H9 (cell line): ENCODE data around the gene SACM1L. TPM values are rescaled to one million over a fixed set of nuclear protein-coding genes. Genes with fewer than 3 reads are reported as not detected.

Experiments
- DNase-seq: peaks from one replicate; pipeline ENCODE4 v3.0.0-alpha.2; 2017
- H2AFZ ChIP-seq: one replicate; pipeline ENCODE4 v1.6.1; 2013; ENCODE audit warnings: mild to moderate bottlenecking, low read length, control low read depth, moderate library complexity
- H2AK5ac ChIP-seq: 2 replicates; pipeline ENCODE4 v1.6.1; 2013; ENCODE audit warnings: low read length, control low read depth, mixed read lengths; ENCODE audit not compliant: insufficient read length
- H2BK120ac ChIP-seq: one replicate; pipeline ENCODE4 v1.6.1; 2013; ENCODE audit warnings: low read depth, mild to moderate bottlenecking, low read length, control low read depth, inconsistent platforms; ENCODE audit not compliant: poor library complexity, severe bottlenecking
- H2BK12ac ChIP-seq: 2 replicates; pipeline ENCODE4 v1.6.1; 2013; ENCODE audit warnings: low read length, control low read depth, mixed read lengths, low read depth; ENCODE audit not compliant: insufficient read length
- H2BK15ac ChIP-seq: 2 replicates; pipeline ENCODE4 v1.6.1; 2013; ENCODE audit warnings: low read depth, low read length, control low read depth
- H2BK20ac ChIP-seq: one replicate; pipeline ENCODE4 v1.6.1; 2013; ENCODE audit warnings: low read depth, mild to moderate bottlenecking, low read length, control low read depth, inconsistent platforms; ENCODE audit not compliant: poor library complexity, severe bottlenecking
- H2BK5ac ChIP-seq: 2 replicates; pipeline ENCODE4 v1.6.1; 2013; ENCODE audit warnings: low read length, control low read depth, mixed read lengths; ENCODE audit not compliant: insufficient read length
- H3K14ac ChIP-seq: 2 replicates; pipeline ENCODE4 v1.6.1; 2013; ENCODE audit warnings: low read length, control low read depth; ENCODE audit not compliant: insufficient read depth
- H3K18ac ChIP-seq: 2 replicates; pipeline ENCODE4 v1.6.1; 2013; ENCODE audit warnings: low read depth, mild to moderate bottlenecking, mixed read lengths, low read length, control low read depth; ENCODE audit not compliant: insufficient read length
- H3K23ac ChIP-seq: 2 replicates; pipeline ENCODE4 v1.6.1; 2013; ENCODE audit warnings: low read length, control low read depth, mixed read lengths, low read depth; ENCODE audit not compliant: insufficient read length
- H3K23me2 ChIP-seq: 2 replicates; pipeline ENCODE4 v1.6.1; 2013; ENCODE audit warnings: low read depth, mild to moderate bottlenecking, mixed read lengths, low read length, control low read depth; ENCODE audit not compliant: insufficient read length, poor library complexity, severe bottlenecking
- H3K27ac ChIP-seq: 2 replicates; pipeline ENCODE4 v1.5.1; 2013; ENCODE audit warnings: low read length, control low read depth, mixed read lengths, low read depth; ENCODE audit not compliant: insufficient read length
- H3K27me3 ChIP-seq: 2 replicates; pipeline ENCODE4 v1.6.1; 2013; ENCODE audit warnings: low read length, control low read depth, inconsistent platforms; ENCODE audit not compliant: insufficient read depth
- H3K4ac ChIP-seq: 2 replicates; pipeline ENCODE4 v1.6.1; 2013; ENCODE audit warnings: low read depth, mild to moderate bottlenecking, control low read depth, inconsistent platforms, low read length, moderate library complexity
- H3K4me1 ChIP-seq: 2 replicates; pipeline ENCODE4 v1.6.1; 2013; ENCODE audit warnings: low read length, control low read depth, inconsistent platforms; ENCODE audit not compliant: insufficient read depth
- H3K4me2 ChIP-seq: 2 replicates; pipeline ENCODE4 v1.6.1; 2013; ENCODE audit warnings: low read length, control low read depth, mixed read lengths; ENCODE audit not compliant: insufficient read length, insufficient read depth
- H3K56ac ChIP-seq: 2 replicates; pipeline ENCODE4 v1.6.1; 2013; ENCODE audit warnings: low read depth, mild to moderate bottlenecking, mixed read lengths, low read length, control low read depth; ENCODE audit not compliant: insufficient read length
- H3K79me1 ChIP-seq: 2 replicates; pipeline ENCODE4 v1.6.1; 2013; ENCODE audit warnings: low read depth, mild to moderate bottlenecking, moderate library complexity, low read length, control low read depth, inconsistent platforms; ENCODE audit not compliant: insufficient read depth, poor library complexity, severe bottlenecking
- H3K79me2 ChIP-seq: 2 replicates; pipeline ENCODE4 v1.6.1; 2013; ENCODE audit warnings: low read length, control low read depth, inconsistent platforms; ENCODE audit not compliant: insufficient read depth
- H3K9ac ChIP-seq: 2 replicates; pipeline ENCODE4 v1.6.1; 2013; ENCODE audit warnings: low read length, control low read depth, mixed read lengths; ENCODE audit not compliant: insufficient read length; ENCODE audit errors: extremely low read depth
- H3K9me3 ChIP-seq: one replicate; pipeline ENCODE4 v1.6.1; 2013; ENCODE audit warnings: low read depth, low read length, inconsistent platforms; ENCODE audit not compliant: control insufficient read depth
- H3T11ph ChIP-seq: one replicate; pipeline ENCODE4 v1.6.1; 2013; ENCODE audit warnings: mild to moderate bottlenecking, low read length, control low read depth, inconsistent platforms
- H4K20me1 ChIP-seq: one replicate; pipeline ENCODE4 v1.6.1; 2013; ENCODE audit not compliant: control insufficient read depth, insufficient read length, insufficient read depth
- H4K5ac ChIP-seq: 2 replicates; pipeline ENCODE4 v1.6.1; 2013; ENCODE audit warnings: low read depth, mild to moderate bottlenecking, mixed read lengths, low read length, control low read depth; ENCODE audit not compliant: insufficient read length
- H4K8ac ChIP-seq: replicated peaks from 2 replicates; pipeline ENCODE4 v1.6.1; 2013; ENCODE audit warnings: low read length, control low read depth, mixed read lengths, low read depth; ENCODE audit not compliant: insufficient read length
- H4K91ac ChIP-seq: 2 replicates; pipeline ENCODE4 v1.6.1; 2013; ENCODE audit warnings: low read depth, mild to moderate bottlenecking, moderate library complexity, mixed read lengths, low read length, control low read depth; ENCODE audit not compliant: insufficient read length
- H3K27ac Mint-ChIP-seq, 3 experiments: 2 replicates in 2 of 3; 3 replicates in 1 of 3; pipeline ENCODE4 v1.8.0; 2020 to 2021; ENCODE audit warnings: mixed read lengths in 3 of 3, mild to moderate bottlenecking in 1 of 3, moderate library complexity in 1 of 3
- H3K27me3 Mint-ChIP-seq: 2 replicates; pipeline ENCODE4 v1.8.0; 2021; ENCODE audit warnings: low read depth, mild to moderate bottlenecking, moderate library complexity, mixed read lengths
- H3K36me3 Mint-ChIP-seq, 3 experiments: 2 replicates in 2 of 3; 3 replicates in 1 of 3; pipeline ENCODE4 v1.8.0; 2020 to 2021; ENCODE audit warnings: low read depth in 3 of 3, mixed read lengths in 3 of 3; ENCODE audit not compliant: insufficient read depth in 1 of 3
- H3K4me1 Mint-ChIP-seq, 2 experiments: 2 replicates each; pipeline ENCODE4 v1.8.0; 2020; ENCODE audit warnings: mixed read lengths in 2 of 2
- H3K4me3 Mint-ChIP-seq, 2 experiments: 2 replicates in 1 of 2; 3 replicates in 1 of 2; pipeline ENCODE4 v1.8.0; 2020 to 2021; ENCODE audit warnings: mild to moderate bottlenecking in 2 of 2, mixed read lengths in 2 of 2, moderate library complexity in 1 of 2
- H3K9me3 Mint-ChIP-seq, 2 experiments: 2 replicates in 1 of 2; 3 replicates in 1 of 2; pipeline ENCODE4 v1.8.0; 2020; ENCODE audit warnings: mild to moderate bottlenecking in 2 of 2, mixed read lengths in 2 of 2, moderate library complexity in 1 of 2
- WGBS: extraction: QIAGEN DNeasy Blood & Tissue Kit; methylation state at CpG from one replicate; pipeline ENCODE4 v1.1.7; 2013; ENCODE audit warnings: missing lambda C conversion rate, low lambda C conversion rate, mixed read lengths; ENCODE audit not compliant: insufficient read length; ENCODE audit errors: extremely low coverage; 5-methylcytosine and 5-hydroxymethylcytosine counted together
- total RNA-seq: library from RNA; stranded (reverse); gene quantifications from 2 replicates; pipeline ENCODE4 v1.2.1, GENCODE V29; 2021
- TF ChIP-seq, protein P1 (sequence below): fragments of 200-600 bp; sonication (generic); conservative IDR thresholded peaks from 3 replicates; pipeline ENCODE4 v1.8.0; 2021; ENCODE audit warnings: antibody characterized with exemption, mild to moderate bottlenecking

SACM1L gene
- total RNA-seq, 1 experiment from 2014 or later, result 52.8 TPM

DNA sequence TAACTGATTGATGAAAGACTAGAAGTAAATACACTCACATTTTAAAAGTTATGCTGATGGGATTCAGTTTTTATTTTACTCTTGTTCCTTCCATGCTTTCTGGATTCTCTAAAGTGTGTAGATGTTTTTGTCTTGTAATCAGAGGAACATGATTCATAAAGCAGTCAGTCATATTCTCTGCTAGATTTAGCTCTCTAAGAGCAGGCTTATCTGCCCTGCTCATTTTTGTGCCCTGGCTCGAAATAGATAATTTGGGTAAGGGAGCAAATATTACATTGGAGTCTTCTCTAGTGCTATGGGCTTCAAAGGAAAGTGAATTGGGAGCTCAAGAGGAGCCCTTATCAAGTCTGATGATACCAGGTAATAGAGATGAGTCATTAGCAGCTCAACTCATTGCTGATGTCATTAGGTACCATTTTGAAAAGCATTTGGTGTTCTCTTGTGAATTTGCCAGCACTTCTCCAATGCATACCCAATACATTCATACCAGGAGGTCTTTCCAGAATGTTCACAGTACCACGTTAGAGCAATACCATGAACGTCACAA, 27.7 kb downstream of the SACM1L start:
- no peak overlapping the region for H2BK15ac ChIP-seq
- H2BK12ac ChIP-seq, result no peak overlapping the region
- H2AK5ac ChIP-seq, result no peak overlapping the region
- H3K36me3 Mint-ChIP-seq, result peaks cover 9 to 45% (median 41%) of the 10 kb centered on the region in 3 experiments; a peak in 5 of 7 replicates
- H3K4ac ChIP-seq, result no peak overlapping the region
- no peak overlapping the region for H3K27ac ChIP-seq
- H4K91ac ChIP-seq, result no peak overlapping the region
- H3K23me2 ChIP-seq, result no peaks in the 10 kb centered on the region
- no peaks in the 10 kb centered on the region; the same call in 1 of the 2 replicates for H3K4me1 ChIP-seq
- no peak overlapping the region for H3K4me2 ChIP-seq
- H3K27me3 ChIP-seq, result no peaks in the 10 kb centered on the region
- peak overlapping the region in 2 of 3 experiments; percentile 39 to 49; a peak in 2 of 7 replicates for H3K27ac Mint-ChIP-seq
- H2BK120ac ChIP-seq, result no peak overlapping the region
- TF ChIP-seq, protein P1, sequence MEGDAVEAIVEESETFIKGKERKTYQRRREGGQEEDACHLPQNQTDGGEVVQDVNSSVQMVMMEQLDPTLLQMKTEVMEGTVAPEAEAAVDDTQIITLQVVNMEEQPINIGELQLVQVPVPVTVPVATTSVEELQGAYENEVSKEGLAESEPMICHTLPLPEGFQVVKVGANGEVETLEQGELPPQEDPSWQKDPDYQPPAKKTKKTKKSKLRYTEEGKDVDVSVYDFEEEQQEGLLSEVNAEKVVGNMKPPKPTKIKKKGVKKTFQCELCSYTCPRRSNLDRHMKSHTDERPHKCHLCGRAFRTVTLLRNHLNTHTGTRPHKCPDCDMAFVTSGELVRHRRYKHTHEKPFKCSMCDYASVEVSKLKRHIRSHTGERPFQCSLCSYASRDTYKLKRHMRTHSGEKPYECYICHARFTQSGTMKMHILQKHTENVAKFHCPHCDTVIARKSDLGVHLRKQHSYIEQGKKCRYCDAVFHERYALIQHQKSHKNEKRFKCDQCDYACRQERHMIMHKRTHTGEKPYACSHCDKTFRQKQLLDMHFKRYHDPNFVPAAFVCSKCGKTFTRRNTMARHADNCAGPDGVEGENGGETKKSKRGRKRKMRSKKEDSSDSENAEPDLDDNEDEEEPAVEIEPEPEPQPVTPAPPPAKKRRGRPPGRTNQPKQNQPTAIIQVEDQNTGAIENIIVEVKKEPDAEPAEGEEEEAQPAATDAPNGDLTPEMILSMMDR, result no peak
- no peak overlapping the region for H3K23ac ChIP-seq
- no peak for DNase-seq
- H2BK5ac ChIP-seq, result no peak overlapping the region
- H3K14ac ChIP-seq, result no peak overlapping the region
- H3K9ac ChIP-seq, result no peak overlapping the region
- no peak overlapping the region for H3K4me3 Mint-ChIP-seq
- peaks cover 2% of the 10 kb centered on the region for H3K79me1 ChIP-seq
- no peak overlapping the region for H3K56ac ChIP-seq
- H3K9me3 ChIP-seq, result no peaks in the 10 kb centered on the region
- H3K27me3 Mint-ChIP-seq, result no peaks in the 10 kb centered on the region
- H3K79me2 ChIP-seq, result no peaks in the 10 kb centered on the region
- H3T11ph ChIP-seq, result no peak overlapping the region
- H2BK20ac ChIP-seq, result no peak overlapping the region
- peaks cover 0 to 3% of the 10 kb centered on the region in 2 experiments; a peak in 1 of 4 replicates for H3K4me1 Mint-ChIP-seq
- no peak overlapping the region for H2AFZ ChIP-seq
- WGBS, result no CpG with 5 or more reads among the region's 3 CpGs
- peaks cover 2% of the 10 kb centered on the region for H4K20me1 ChIP-seq
- H3K9me3 Mint-ChIP-seq, result no peaks in the 10 kb centered on the region
- no peak overlapping the region for H4K8ac ChIP-seq
- H3K18ac ChIP-seq, result no peak overlapping the region
- H4K5ac ChIP-seq, result no peak overlapping the region
